Erythroblast (primary cell): ENCODE data around the gene CARTPT.

Source experiments
- GATA1 ChIP-seq: IDR thresholded peaks from 2 replicates; pipeline ENCODE4 v1.6.1; 2011; ENCODE audit warnings: low read depth, mild to moderate bottlenecking, control low read depth, low read length, moderate library complexity
- POLR2A ChIP-seq: IDR thresholded peaks from 2 replicates; pipeline ENCODE4 v1.6.1; 2011; ENCODE audit warnings: mild to moderate bottlenecking, low read length

- no peak for TF ChIP-seq POLR2A
- TF ChIP-seq GATA1, result no peak
These were observed 4.2 kb upstream of the CARTPT start for GRCh38 chr5:71714911-71715310.
